Measurements from ENCODE around the gene CYB5R4. TPM values are rescaled to one million over a fixed set of nuclear protein-coding genes. Genes with fewer than 3 reads are reported as not detected.

The CYB5R4 gene, protein sequence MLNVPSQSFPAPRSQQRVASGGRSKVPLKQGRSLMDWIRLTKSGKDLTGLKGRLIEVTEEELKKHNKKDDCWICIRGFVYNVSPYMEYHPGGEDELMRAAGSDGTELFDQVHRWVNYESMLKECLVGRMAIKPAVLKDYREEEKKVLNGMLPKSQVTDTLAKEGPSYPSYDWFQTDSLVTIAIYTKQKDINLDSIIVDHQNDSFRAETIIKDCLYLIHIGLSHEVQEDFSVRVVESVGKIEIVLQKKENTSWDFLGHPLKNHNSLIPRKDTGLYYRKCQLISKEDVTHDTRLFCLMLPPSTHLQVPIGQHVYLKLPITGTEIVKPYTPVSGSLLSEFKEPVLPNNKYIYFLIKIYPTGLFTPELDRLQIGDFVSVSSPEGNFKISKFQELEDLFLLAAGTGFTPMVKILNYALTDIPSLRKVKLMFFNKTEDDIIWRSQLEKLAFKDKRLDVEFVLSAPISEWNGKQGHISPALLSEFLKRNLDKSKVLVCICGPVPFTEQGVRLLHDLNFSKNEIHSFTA
- 24.6 TPM for total RNA-seq
- long read RNA-seq, full-length matches to known transcripts: 54 of 65 reads
- long read RNA-seq, partial matches to known transcripts: 7 of 65 reads
- long read RNA-seq, other reads (novel, unspliced or antisense): 4 of 65 reads

GRCh38 chr6:83859410-83860358, at the start of gene CYB5R4:
Gene CYB5R4, plus strand, starts transcription at chr6:83859689. Its CDS starts 94 bp downstream, at chr6:83859783.
- peak; percentile 98 for DNase-seq (ENCODE audit: low spot score)

- DNase-seq (ENCODE audit: low spot score): no peak
Observed at GRCh38 chr6:83812595-83812994, 46.9 kb upstream of the CYB5R4 start.

DNA sequence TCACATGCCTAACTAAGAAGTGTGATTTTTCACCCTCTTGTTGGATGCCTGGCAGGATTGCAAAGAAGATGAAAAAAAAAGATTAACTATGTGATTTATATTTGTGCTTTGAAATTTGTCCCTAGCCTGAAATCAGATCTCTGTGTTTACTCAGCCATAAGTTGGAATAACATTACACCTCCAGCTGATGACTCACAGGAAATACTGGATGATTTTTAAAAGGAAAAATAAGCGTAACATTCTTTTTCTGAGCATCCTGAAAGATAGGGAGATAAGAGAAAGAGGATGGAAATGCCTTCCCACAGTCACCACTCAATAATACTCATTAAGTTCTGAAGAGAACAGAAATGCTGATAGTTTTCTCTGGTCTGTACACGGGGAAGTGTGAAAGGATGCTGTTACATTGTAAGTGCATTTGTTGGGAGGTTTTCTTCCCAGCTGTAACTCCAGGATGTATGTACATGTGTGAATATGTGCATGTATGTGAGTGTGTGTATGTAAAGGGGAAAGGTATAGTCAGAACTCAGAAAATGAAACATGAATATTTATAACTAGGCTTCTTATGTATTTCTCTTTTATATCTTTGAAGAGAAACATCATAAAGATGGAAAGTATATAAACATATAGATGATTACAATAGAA, 43.7 kb upstream of the CYB5R4 start:
- DNase-seq (ENCODE audit: low spot score): no peak

GRCh38 chr6:83822629-83823169, 36.8 kb upstream of the CYB5R4 start:
- DNase-seq (ENCODE audit: low spot score): no peak

- no peak for DNase-seq (ENCODE audit: low spot score)
Observed at GRCh38 chr6:83824388-83824801, 35.1 kb upstream of the CYB5R4 start.

DNA sequence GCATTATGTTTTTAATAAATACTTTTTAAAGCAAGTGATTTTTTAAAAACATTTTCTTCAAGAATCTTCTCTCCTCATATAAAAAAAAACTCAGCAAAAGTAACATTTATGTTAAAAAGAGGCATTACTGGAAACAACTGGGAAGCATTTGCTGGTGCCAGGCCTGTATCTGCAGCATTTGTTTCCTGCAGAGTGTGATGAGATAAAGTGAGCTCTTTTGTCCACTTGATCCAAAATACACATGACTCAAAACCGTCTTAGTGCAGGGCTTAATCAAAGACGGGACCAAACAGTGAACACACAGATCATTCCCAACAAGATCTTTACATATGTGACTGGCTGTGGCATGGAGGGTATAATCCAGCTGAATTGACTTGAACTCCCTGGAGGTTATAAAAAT, 34.7 kb upstream of the CYB5R4 start:
- no peak for DNase-seq (ENCODE audit: low spot score)

- no peak for DNase-seq (ENCODE audit: low spot score)
Observed at GRCh38 chr6:83827050-83827449, 32.4 kb upstream of the CYB5R4 start.

DNA sequence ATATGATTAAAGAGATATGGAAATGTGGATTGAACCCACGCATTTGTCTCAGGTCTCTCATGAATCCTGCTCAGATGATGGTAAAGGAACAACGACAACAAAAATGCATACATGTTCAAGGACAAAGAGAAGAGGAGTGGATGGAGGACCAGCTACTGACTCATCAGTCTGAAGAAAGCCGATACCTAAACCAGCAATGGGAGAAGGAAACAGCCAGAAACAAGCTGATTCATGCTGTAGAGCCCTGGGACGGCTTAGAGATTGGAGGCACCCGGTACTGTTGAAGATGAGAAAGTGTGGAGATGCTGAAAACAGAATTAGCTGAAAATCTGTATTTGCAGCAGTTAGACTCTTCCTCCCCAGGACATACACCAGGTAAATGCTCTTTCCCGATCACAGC, 20.8 kb upstream of the CYB5R4 start:
- no peak for DNase-seq (ENCODE audit: low spot score)

GRCh38 chr6:83844170-83844569, 15.3 kb upstream of the CYB5R4 start:
- no peak for DNase-seq (ENCODE audit: low spot score)

GRCh38 chr6:83846291-83846690, 13.2 kb upstream of the CYB5R4 start:
- DNase-seq (ENCODE audit: low spot score): no peak

GRCh38 chr6:83847179-83847578, 12.3 kb upstream of the CYB5R4 start:
- DNase-seq (ENCODE audit: low spot score): no peak

DNA sequence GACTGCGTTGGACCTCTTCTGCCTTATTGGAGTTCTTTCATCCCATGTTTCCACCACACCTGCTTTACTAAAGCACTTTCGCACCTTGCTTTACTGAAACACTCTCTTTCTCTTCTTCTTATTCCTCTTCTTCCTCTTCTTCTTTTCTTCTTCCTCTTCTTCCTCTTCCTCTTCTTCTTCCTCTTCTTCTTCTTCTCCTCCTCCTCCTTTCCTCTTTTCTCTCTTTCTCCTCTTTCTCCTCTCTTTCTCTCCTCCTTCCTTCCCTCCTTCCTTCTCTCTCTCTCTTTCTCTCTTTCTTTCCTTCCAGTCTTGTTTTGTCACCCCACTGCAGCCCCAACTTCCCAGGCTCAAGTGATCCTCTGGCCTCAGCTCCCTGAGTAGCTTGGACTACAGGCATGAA, 10.4 kb upstream of the CYB5R4 start:
- no peak for DNase-seq (ENCODE audit: low spot score)

DNA sequence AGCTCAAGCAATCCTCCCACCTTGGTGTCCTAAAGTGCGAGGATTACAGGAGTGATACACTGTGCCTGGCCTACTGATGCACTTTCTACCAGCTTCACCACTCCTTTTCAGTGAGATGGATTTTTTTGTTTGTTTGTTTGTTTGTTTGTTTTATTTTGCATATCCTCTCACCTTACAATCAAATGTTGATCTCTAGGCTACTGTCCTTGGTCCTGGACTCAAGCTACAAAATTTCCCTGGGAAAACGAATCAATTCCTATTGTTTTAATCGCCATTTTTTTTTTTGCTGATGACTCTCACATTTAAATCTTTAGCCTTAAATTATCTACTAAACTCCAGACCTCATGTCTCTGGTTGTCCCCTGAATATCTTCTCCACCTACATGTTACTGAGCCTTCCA, 9.9 kb upstream of the CYB5R4 start:
- no peak for DNase-seq (ENCODE audit: low spot score)

GRCh38 chr6:83852528-83853177, 6.8 kb upstream of the CYB5R4 start:
- no peak for DNase-seq (ENCODE audit: low spot score)

DNA sequence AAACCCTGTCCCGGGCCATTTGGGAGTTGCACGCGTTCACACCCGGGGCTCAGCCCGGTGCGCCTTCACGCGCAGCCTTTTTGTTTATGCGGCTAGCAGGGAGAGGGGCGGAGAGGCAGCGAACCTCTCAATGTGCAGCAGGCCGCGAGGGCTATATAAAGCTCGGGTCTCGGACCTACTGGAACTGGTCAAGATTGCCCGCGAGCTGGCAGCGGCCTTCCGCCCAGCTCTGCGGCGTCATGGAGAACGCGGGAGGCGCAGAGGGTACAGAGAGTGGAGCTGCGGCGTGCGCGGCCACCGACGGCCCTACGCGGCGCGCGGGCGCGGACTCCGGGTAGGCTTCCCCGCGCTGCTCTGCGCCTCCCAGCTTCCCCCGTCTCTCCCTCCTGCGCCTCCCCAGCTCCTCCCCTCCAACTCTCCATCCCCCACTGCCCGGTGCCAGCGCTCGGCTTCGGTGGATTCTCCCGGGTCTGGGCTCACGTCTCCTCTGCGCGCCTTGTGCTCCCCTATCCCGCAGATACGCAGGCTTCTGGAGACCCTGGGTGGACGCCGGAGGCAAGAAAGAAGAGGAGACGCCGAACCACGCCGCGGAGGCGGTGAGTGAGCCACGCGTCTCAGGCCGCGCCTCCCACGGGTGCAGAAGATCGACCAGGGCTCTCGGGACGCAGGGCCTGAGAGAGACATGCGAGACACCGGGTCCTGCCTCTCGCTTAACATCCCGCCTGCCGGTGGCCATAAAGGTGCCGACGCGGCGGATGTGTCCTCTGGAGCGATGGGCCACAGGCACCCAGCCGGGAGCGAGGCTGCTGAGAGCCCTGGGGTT, 6.1 kb upstream of the CYB5R4 start, which contains the start of gene RIPPLY2:
Gene RIPPLY2 (plus strand): TSS at position 183 of the 823 bp plus-strand sequence. CDS start 57 bp downstream, at position 240.
- DNase-seq (ENCODE audit: low spot score): no peak

DNA sequence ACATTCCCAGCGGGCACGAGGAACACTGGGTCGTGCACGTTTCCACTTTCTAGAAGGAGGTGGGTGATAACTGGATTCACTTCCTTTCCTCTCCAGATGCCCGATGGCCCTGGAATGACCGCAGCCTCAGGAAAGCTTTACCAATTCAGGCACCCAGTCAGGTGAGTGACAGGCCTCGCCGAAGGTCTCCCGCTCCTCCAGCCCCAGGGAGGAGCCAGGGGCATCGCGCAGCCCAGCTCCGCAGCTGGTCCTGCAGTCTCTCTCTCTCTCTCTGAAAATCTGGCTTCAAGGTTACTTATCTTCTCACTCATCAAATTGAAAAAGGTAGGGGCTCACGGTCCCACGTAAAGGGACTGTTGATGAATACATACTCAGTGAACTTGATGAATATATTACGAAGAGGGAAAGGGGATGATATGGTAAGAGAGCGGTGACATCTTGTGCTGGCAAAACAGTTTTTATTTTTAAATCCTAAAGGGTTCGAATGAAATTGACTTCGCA, 5.4 kb upstream of the CYB5R4 start:
- DNase-seq (ENCODE audit: low spot score): no peak

DNA sequence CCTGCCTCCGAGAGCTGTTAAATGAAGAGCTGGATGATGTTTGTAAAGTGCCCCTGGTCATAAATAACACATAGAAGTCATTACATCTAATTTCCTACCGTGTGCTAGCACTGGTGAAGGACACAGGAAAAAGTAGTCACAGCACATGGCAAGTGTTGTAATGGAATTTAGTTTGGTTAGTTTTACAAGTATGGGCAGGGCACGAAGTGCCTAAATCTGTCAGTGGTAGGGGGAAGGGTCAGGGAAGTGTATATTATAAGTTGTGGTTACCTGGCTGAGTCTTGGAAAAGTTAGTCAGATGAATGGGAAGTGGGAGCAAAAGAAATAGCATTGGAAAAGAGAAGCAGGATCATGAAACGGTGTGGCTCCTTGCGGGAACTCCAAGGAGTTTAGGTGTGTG, 4.7 kb upstream of the CYB5R4 start:
- no peak for DNase-seq (ENCODE audit: low spot score)

- no peak for DNase-seq (ENCODE audit: low spot score)
Observed at GRCh38 chr6:83860359-83860755, 868 bp downstream of the CYB5R4 start.

All from mesenteric fat pad (tissue), 1 donor.